CD4-positive, alpha-beta memory T cell (primary cell): Measurements from ENCODE around the gene AP4B1. TPM values are rescaled to one million over a fixed set of nuclear protein-coding genes. Genes with fewer than 3 reads are reported as not detected.
A peak's percentile ranks its signal among the peaks of the same experiment; 100 is the strongest.

Source experiments
- CTCF ChIA-PET: fragments of 350-600 bp; sonication (Branson Sonifier 250); formaldehyde crosslinking; loops from one replicate; lab custom pipeline; 2021; ENCODE audit warnings: inconsistent platforms; ENCODE audit not compliant: partially characterized antibody; lab: Charles Lee
- POLR2A ChIA-PET: fragments of 350-600 bp; sonication (Branson Sonifier 250); formaldehyde crosslinking; loops from one replicate; lab custom pipeline; 2021; ENCODE audit not compliant: partially characterized antibody; lab: Charles Lee
- DNase-seq, 5 donors: peaks; one replicate each; pipeline versions ENCODE4 v3.0.0 to v3.0.0-alpha.2; 2020 to 2022; ENCODE audit warnings: mixed read lengths in 1 of 5
- H3K27ac ChIP-seq: one replicate; pipeline ENCODE4 v1.7.0; 2013; ENCODE audit warnings: low read depth, low read length
- H3K27me3 ChIP-seq: 2 replicates; pipeline ENCODE4 v1.7.0; 2013; ENCODE audit warnings: mild to moderate bottlenecking, low read length, moderate library complexity; ENCODE audit not compliant: insufficient read depth
- H3K36me3 ChIP-seq: 2 replicates; pipeline ENCODE4 v1.7.0; 2013; ENCODE audit warnings: mild to moderate bottlenecking, low read length, moderate library complexity; ENCODE audit not compliant: insufficient read depth
- H3K4me1 ChIP-seq: 2 replicates; pipeline ENCODE4 v1.7.0; 2013; ENCODE audit warnings: mild to moderate bottlenecking, low read length, moderate library complexity; ENCODE audit not compliant: insufficient read depth
- H3K4me3 ChIP-seq, 2 donors: one replicate each; pipeline ENCODE4 v1.7.0; 2013; ENCODE audit warnings: low read length in 2 of 2, mild to moderate bottlenecking in 1 of 2
- H3K9me3 ChIP-seq, 2 donors: one replicate each; pipeline ENCODE4 v1.7.0; 2013; ENCODE audit warnings: low read length in 2 of 2, control low read depth in 1 of 2; ENCODE audit not compliant: control insufficient read depth in 1 of 2
- H3K27ac Mint-ChIP-seq, 7 donors: one replicate each; pipeline ENCODE4 v1.8.0; 2020 to 2021; ENCODE audit warnings: mixed read lengths in 7 of 7, mild to moderate bottlenecking in 6 of 7, inconsistent platforms in 3 of 7, moderate library complexity in 3 of 7
- H3K27me3 Mint-ChIP-seq, 2 donors: one replicate each; pipeline ENCODE4 v1.8.0; 2020 to 2021; ENCODE audit warnings: mixed read lengths in 2 of 2
- H3K36me3 Mint-ChIP-seq, 2 donors: one replicate each; pipeline ENCODE4 v1.8.0; 2020 to 2021; ENCODE audit warnings: mixed read lengths in 2 of 2, inconsistent platforms in 1 of 2, mild to moderate bottlenecking in 1 of 2
- H3K4me1 Mint-ChIP-seq, 4 donors: one replicate each; pipeline ENCODE4 v1.8.0; 2020 to 2021; ENCODE audit warnings: mixed read lengths in 4 of 4, mild to moderate bottlenecking in 1 of 4
- H3K4me3 Mint-ChIP-seq, 8 donors: one replicate each; pipeline ENCODE4 v1.8.0; 2020 to 2021; ENCODE audit warnings: mixed read lengths in 8 of 8, mild to moderate bottlenecking in 7 of 8, moderate library complexity in 6 of 8, inconsistent platforms in 3 of 8
- H3K9me3 Mint-ChIP-seq, 8 donors: one replicate each; pipeline ENCODE4 v1.8.0; 2020 to 2021; ENCODE audit warnings: mixed read lengths in 8 of 8, mild to moderate bottlenecking in 5 of 8, inconsistent platforms in 3 of 8, moderate library complexity in 1 of 8
- intact Hi-C: fragments of 100-400 bp; cut with micrococcal nuclease; formaldehyde crosslinking; loops from one replicate; pipeline ENCODE4 v1.15.1; 2023
- polyA plus RNA-seq, 2 donors: library from polyadenylated mRNA; unstranded; fragments of 300-500 nt; fragmentation: Illumina TruSeq; gene quantifications; one replicate each; pipeline ENCODE4 v1.2.3, GENCODE V29; 2021
- total RNA-seq, 2 experiments: library from RNA; stranded (reverse); gene quantifications; one replicate each; pipeline ENCODE4 v1.2.3, GENCODE V29; 2021

AP4B1 gene
- total and polyA plus RNA-seq, 4 experiments from 2014 or later, result 8.9 to 75.5 (median 43.7) TPM

GRCh38 chr1:113946678-113947387, 42.2 kb upstream of the AP4B1 start:
- H3K36me3 Mint-ChIP-seq, result peaks cover 21 to 44% of the 10 kb centered on the region in 2 donors
- no peaks in the 10 kb centered on the region for H3K27me3 Mint-ChIP-seq
- no peaks in the 10 kb centered on the region for H3K9me3 Mint-ChIP-seq
- ChIA-PET CTCF (interaction anchor here (0.7 to 6.1 kb wide), 12 partner anchors 9 to 180 kb away, joined by 3 to 98 read pairs (median 5); partner anchors contain the start of genes AP4B1, DCLRE1B, HIPK1 and RSBN1), POLR2A (interaction anchor here (0.5 to 4.2 kb wide), 9 partner anchors 9 to 873 kb away, joined by 3 to 120 read pairs (median 5); partner anchors contain the start of genes AP4B1, DCLRE1B, HIPK1 and RSBN1)
- peaks cover 48 to 88% (median 65%) of the 10 kb centered on the region in 4 donors for H3K4me1 Mint-ChIP-seq
- peak overlapping the region; percentile 87 to 96 (median 94) for H3K27ac Mint-ChIP-seq
- H3K4me1 ChIP-seq, result peaks cover 89% of the 10 kb centered on the region
- H3K27ac ChIP-seq, result peak overlapping the region; percentile 69
- H3K4me3 ChIP-seq, result peak overlapping the region; percentile 9 to 54
- H3K4me3 Mint-ChIP-seq, result peak overlapping the region; percentile 66 to 86 (median 82)
- intact Hi-C loops, result loop anchor here (1.0 kb wide), 1 partner anchor 16 kb away; no protein-coding TSS in a partner anchor
- H3K9me3 ChIP-seq, result no peaks in the 10 kb centered on the region
- no peak for DNase-seq
- H3K36me3 ChIP-seq, result peaks cover 4% of the 10 kb centered on the region
- H3K27me3 ChIP-seq, result no peaks in the 10 kb centered on the region

- no peak for DNase-seq
- no peaks in the 10 kb centered on the region for H3K27me3 Mint-ChIP-seq
- POLR2A ChIA-PET, result interaction anchor here (0.8 to 4.2 kb wide), 6 partner anchors 9 to 395 kb away, joined by 3 to 120 read pairs (median 6); partner anchors contain the start of genes AP4B1, DCLRE1B, HIPK1 and RSBN1
- Histone ChIP-seq H3K4me1 (peaks cover 85% of the 10 kb centered on the region), H3K36me3 (peaks cover 6% of the 10 kb centered on the region), H3K27ac (peak overlapping the region; percentile 27), H3K4me3 (no peak overlapping the region), H3K9me3 (no peaks in the 10 kb centered on the region), H3K27me3 (no peaks in the 10 kb centered on the region)
- peak overlapping the region; percentile 16 to 86 (median 80) for H3K4me3 Mint-ChIP-seq
- intact Hi-C loops, result no loop called here
- peaks cover 48 to 85% (median 63%) of the 10 kb centered on the region in 4 donors for H3K4me1 Mint-ChIP-seq
- H3K9me3 Mint-ChIP-seq, result no peaks in the 10 kb centered on the region
- CTCF ChIA-PET, result interaction anchor here (0.7 to 6.1 kb wide), 10 partner anchors 8 to 179 kb away, joined by 3 to 98 read pairs (median 6); partner anchors contain the start of genes AP4B1, DCLRE1B, HIPK1 and RSBN1
- H3K27ac Mint-ChIP-seq, result peak overlapping the region; percentile 83 to 95 (median 94)
- H3K36me3 Mint-ChIP-seq, result peaks cover 23 to 42% of the 10 kb centered on the region in 2 donors
Observed at GRCh38 chr1:113946112-113946511, 41.5 kb upstream of the AP4B1 start.

GRCh38 chr1:113945329-113945728, 40.7 kb upstream of the AP4B1 start:
- Mint-ChIP-seq H3K36me3 (peaks cover 31 to 47% of the 10 kb centered on the region in 2 donors), H3K27me3 (no peaks in the 10 kb centered on the region), H3K27ac (peak overlapping the region; percentile 14 to 94 (median 55)), H3K9me3 (no peaks in the 10 kb centered on the region), H3K4me1 (peaks cover 55 to 85% (median 69%) of the 10 kb centered on the region in 4 donors), H3K4me3 (peak overlapping the region in 5 of 8 donors; percentile 27 to 86 (median 47))
- DNase-seq, result no peak
- intact Hi-C loops, result no loop called here
- no peaks in the 10 kb centered on the region for H3K9me3 ChIP-seq
- peaks cover 13% of the 10 kb centered on the region for H3K36me3 ChIP-seq
- peaks cover 85% of the 10 kb centered on the region for H3K4me1 ChIP-seq
- no peaks in the 10 kb centered on the region for H3K27me3 ChIP-seq
- no peak overlapping the region for H3K4me3 ChIP-seq
- H3K27ac ChIP-seq, result no peak overlapping the region
- POLR2A ChIA-PET, result interaction anchor here (1.1 to 4.2 kb wide), 3 partner anchors 8 to 40 kb away, joined by 3 to 120 read pairs (median 31); partner anchors contain the start of genes AP4B1, DCLRE1B and HIPK1
- CTCF ChIA-PET, result interaction anchor here (2.7 to 6.1 kb wide), 2 partner anchors 13 to 40 kb away, joined by 9 to 98 read pairs; partner anchors contain the start of genes AP4B1, DCLRE1B and HIPK1

GRCh38 chr1:113943028-113943811, 38.6 kb upstream of the AP4B1 start:
- Histone ChIP-seq H3K4me3 (no peak overlapping the region), H3K4me1 (peaks cover 85% of the 10 kb centered on the region), H3K27me3 (no peaks in the 10 kb centered on the region), H3K36me3 (peaks cover 15% of the 10 kb centered on the region), H3K9me3 (no peaks in the 10 kb centered on the region), H3K27ac (no peak overlapping the region)
- ChIA-PET CTCF (interaction anchor here (0.6 to 2.8 kb wide), 3 partner anchors 13 to 185 kb away, joined by 3 to 9 read pairs (median 4); partner anchors contain the start of gene HIPK1), POLR2A (interaction anchor here (0.9 to 7.7 kb wide), 2 partner anchors 9 to 13 kb away, joined by 4 to 88 read pairs; partner anchors contain the start of gene HIPK1)
- DNase-seq, result no peak
- H3K4me3 Mint-ChIP-seq, result peak overlapping the region in 2 of 8 donors; percentile 0 to 78
- intact Hi-C loops, result no loop called here
- H3K4me1 Mint-ChIP-seq, result peaks cover 58 to 85% (median 74%) of the 10 kb centered on the region in 4 donors
- H3K27ac Mint-ChIP-seq, result peak overlapping the region in 6 of 7 donors; percentile 25 to 81 (median 45)
- H3K36me3 Mint-ChIP-seq, result peaks cover 29 to 51% of the 10 kb centered on the region in 2 donors
- peaks cover 0 to under 1% (median 0%) of the 10 kb centered on the region in 8 donors for H3K9me3 Mint-ChIP-seq
- H3K27me3 Mint-ChIP-seq, result no peaks in the 10 kb centered on the region

GRCh38 chr1:113942527-113942926, 37.9 kb upstream of the AP4B1 start:
- no peaks in the 10 kb centered on the region for H3K27me3 Mint-ChIP-seq
- H3K36me3 Mint-ChIP-seq, result peaks cover 29 to 53% of the 10 kb centered on the region in 2 donors
- peaks cover 15% of the 10 kb centered on the region for H3K36me3 ChIP-seq
- no peaks in the 10 kb centered on the region for H3K27me3 ChIP-seq
- ChIA-PET POLR2A (interaction anchor here (7.7 kb wide), 1 partner anchor 12 kb away, joined by 88 read pairs; the partner anchor contains the start of gene HIPK1), CTCF (interaction anchor here (0.6 to 2.8 kb wide), 3 partner anchors 12 to 185 kb away, joined by 3 to 9 read pairs (median 4); partner anchors contain the start of gene HIPK1)
- no peak for DNase-seq
- H3K9me3 Mint-ChIP-seq, result peaks cover 0 to 2% (median 0%) of the 10 kb centered on the region in 8 donors
- H3K4me1 ChIP-seq, result peaks cover 85% of the 10 kb centered on the region
- H3K4me1 Mint-ChIP-seq, result peaks cover 59 to 85% (median 74%) of the 10 kb centered on the region in 4 donors
- intact Hi-C loops, result no loop called here
- peak overlapping the region in 4 of 7 donors; percentile 22 to 74 (median 48) for H3K27ac Mint-ChIP-seq
- H3K4me3 Mint-ChIP-seq, result peak overlapping the region in 1 of 8 donors; percentile 2
- H3K27ac ChIP-seq, result no peak overlapping the region
- no peak overlapping the region for H3K4me3 ChIP-seq
- no peaks in the 10 kb centered on the region for H3K9me3 ChIP-seq

- CTCF ChIA-PET, result interaction anchor here (1.2 to 3.1 kb wide), 5 partner anchors 10 to 106 kb away, joined by 5 to 20 read pairs (median 7); partner anchors contain the start of genes AP4B1, DCLRE1B and HIPK1
- H3K9me3 Mint-ChIP-seq, result peaks cover 0 to 2% (median 0%) of the 10 kb centered on the region in 8 donors
- H3K36me3 ChIP-seq, result peaks cover 15% of the 10 kb centered on the region
- H3K4me3 Mint-ChIP-seq, result peak overlapping the region; percentile 12 to 89 (median 82)
- peak overlapping the region; percentile 52 for H3K27ac ChIP-seq
- no peaks in the 10 kb centered on the region for H3K27me3 ChIP-seq
- peaks cover 32 to 50% of the 10 kb centered on the region in 2 donors for H3K36me3 Mint-ChIP-seq
- no peaks in the 10 kb centered on the region for H3K27me3 Mint-ChIP-seq
- intact Hi-C loops, result no loop called here
- peak overlapping the region in 1 of 2 donors; percentile 35 for H3K4me3 ChIP-seq
- H3K4me1 ChIP-seq, result peaks cover 85% of the 10 kb centered on the region
- H3K9me3 ChIP-seq, result no peaks in the 10 kb centered on the region
- peaks cover 55 to 85% (median 71%) of the 10 kb centered on the region in 4 donors for H3K4me1 Mint-ChIP-seq
- H3K27ac Mint-ChIP-seq, result peak overlapping the region; percentile 86 to 97 (median 91)
- DNase-seq, result no peak
- POLR2A ChIA-PET, result interaction anchor here (0.9 to 7.7 kb wide), 4 partner anchors 11 to 129 kb away, joined by 3 to 88 read pairs (median 4); partner anchors contain the start of genes AP4B1, DCLRE1B, HIPK1 and RSBN1
Observed at GRCh38 chr1:113941245-113941559, 36.6 kb upstream of the AP4B1 start.
